HG02759 (cell line): ENCODE results near the gene RCCD1.
A peak's percentile ranks its signal among the peaks of the same experiment; 100 is the strongest.

Experiments used
- ATAC-seq: cut with Tn5 transposase; IDR thresholded peaks from one replicate; pipeline ENCODE4 v1.9.1; 2021; ENCODE audit warnings: mild to moderate bottlenecking, moderate library complexity; ENCODE audit not compliant: unreplicated experiment

The RCCD1 gene

GRCh38 chr15:90941038-90941437, 13.6 kb upstream of the RCCD1 start:
- ATAC-seq: no peak

GRCh38 chr15:90942354-90943120, 12.1 kb upstream of the RCCD1 start:
- no peak for ATAC-seq

GRCh38 chr15:90945091-90945490, 9.6 kb upstream of the RCCD1 start:
- ATAC-seq: no peak

- ATAC-seq: no peak
Observed at GRCh38 chr15:90946538-90946937, 8.1 kb upstream of the RCCD1 start.

- ATAC-seq: no peak
Observed at GRCh38 chr15:90946941-90947576, 7.6 kb upstream of the RCCD1 start.

- ATAC-seq: no peak
Observed at GRCh38 chr15:90947577-90948357, 6.9 kb upstream of the RCCD1 start.

GRCh38 chr15:90948506-90948905, 6.2 kb upstream of the RCCD1 start:
- ATAC-seq: no peak

GRCh38 chr15:90949979-90950675, 4.6 kb upstream of the RCCD1 start:
- no peak for ATAC-seq

GRCh38 chr15:90950676-90951075, 4.0 kb upstream of the RCCD1 start:
- no peak for ATAC-seq

GRCh38 chr15:90952901-90953677, 1.6 kb upstream of the RCCD1 start:
- ATAC-seq: no peak

GRCh38 chr15:90953947-90954711, 555 bp upstream of the RCCD1 start:
- no peak for ATAC-seq

- no peak for ATAC-seq
Observed at GRCh38 chr15:90955624-90956273, 1.1 kb downstream of the RCCD1 start.

- peak; percentile 30 for ATAC-seq
Observed at GRCh38 chr15:90956274-90957030, 1.8 kb downstream of the RCCD1 start.

GRCh38 chr15:90957031-90957790, 2.5 kb downstream of the RCCD1 start:
- no peak for ATAC-seq

GRCh38 chr15:90957791-90958190, 3.1 kb downstream of the RCCD1 start:
- ATAC-seq: no peak

GRCh38 chr15:90959028-90959595, 4.4 kb downstream of the RCCD1 start:
- no peak for ATAC-seq

- no peak for ATAC-seq
Observed at GRCh38 chr15:90959894-90960293, 5.2 kb downstream of the RCCD1 start.
